Pulmonary artery endothelial cell (primary cell): ENCODE data around the gene RDH13. TPM values are rescaled to one million over a fixed set of nuclear protein-coding genes. Genes with fewer than 3 reads are reported as not detected.
"Not testable (repeated sequence)": the region's sequence is repeated elsewhere in the genome, so short reads cannot be mapped to it uniquely, and the experiment has no call there.

ENCODE experiments used
- DNase-seq: peaks from one replicate; pipeline ENCODE4 v3.0.0-alpha.2; 2011; ENCODE audit warnings: low read depth, low spot score
- total RNA-seq: library from RNA; depleted of rRNA; stranded (reverse); fragments of >200 nt; gene quantifications from 2 replicates; pipeline ENCODE4 v1.2.3, GENCODE V29; 2014

Gene RDH13
- total RNA-seq, 1 donor from 2014 or later = 13.8 TPM

- no peak for DNase-seq
Observed at GRCh38 chr19:55044771-55045716, 17.9 kb downstream of the RDH13 start.

- DNase-seq = no peak
Observed at GRCh38 chr19:55044286-55044685, 18.7 kb downstream of the RDH13 start.

DNA sequence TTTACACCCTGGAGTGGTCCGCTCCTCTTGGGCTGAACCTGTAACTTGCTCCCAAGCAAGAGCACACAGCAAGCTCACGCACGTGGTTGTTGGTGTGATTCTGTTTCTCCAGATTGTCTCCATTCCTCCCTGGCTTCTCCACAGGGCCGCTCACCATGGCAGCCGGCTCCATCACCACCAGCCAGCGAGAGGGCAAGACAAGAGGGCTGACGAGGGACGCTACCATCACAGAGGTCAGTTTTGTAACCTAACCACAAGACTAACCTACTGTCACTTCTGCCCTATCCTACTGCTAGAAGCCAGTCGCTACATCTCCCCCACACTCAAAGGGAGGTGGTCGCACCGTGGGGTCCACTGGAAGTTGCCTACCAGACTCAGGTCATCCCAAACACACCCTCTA lies 20.3 kb downstream of the RDH13 start:
- DNase-seq = no peak

DNA sequence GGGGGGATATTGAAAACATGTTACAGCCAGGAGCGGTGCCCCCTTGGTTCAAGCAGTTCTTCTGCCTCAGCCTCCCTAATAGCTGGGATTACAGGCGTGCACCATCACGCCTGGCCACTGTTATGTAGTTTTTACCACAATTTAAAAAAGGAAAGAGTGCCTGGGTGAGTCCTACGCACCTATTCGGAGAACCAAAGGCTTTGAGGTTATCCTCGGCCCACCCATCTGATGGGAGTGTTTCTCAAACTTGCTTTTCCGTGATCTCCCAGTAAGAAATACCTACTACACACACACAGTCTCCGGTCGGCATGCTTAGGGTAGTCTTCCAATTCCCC lies 20.6 kb downstream of the RDH13 start:
- DNase-seq = no peak

DNA sequence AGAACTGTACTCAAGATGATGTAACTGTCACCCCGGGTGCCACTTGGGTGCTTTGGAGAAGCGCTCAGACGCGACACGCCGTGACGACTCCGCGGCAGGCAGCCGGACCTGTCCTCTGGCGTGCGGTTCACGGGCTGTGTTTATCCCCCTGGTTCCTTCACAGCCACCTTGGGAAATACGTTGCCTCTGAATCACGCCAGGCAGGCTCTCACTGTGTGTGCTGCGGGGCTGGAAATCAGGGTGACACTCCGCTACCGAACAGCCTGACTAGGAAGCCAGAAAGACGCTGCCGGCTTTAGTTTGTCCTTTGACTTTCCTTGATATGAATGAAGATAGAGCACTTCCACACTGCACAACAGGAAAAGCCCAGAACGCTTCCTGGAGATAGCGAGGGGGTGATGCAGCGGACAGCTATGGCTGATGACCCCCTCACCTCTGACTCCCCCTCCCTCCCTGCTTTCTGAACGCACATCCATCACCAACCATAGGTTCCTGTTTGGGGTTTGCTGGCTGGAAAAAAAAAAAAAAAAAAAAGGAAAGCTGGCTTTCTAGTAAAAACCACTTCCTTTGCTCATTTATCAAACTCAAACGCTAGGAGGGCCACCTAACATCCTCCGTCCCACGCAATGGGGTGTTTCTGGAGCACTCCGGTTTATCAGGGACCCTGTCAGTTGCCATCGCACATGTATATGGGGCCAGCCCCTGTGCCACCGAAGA lies 21.2 kb downstream of the RDH13 start:
- DNase-seq = no peak

GRCh38 chr19:55041244-55041626 lies 21.7 kb downstream of the RDH13 start:
- no peak for DNase-seq

DNA sequence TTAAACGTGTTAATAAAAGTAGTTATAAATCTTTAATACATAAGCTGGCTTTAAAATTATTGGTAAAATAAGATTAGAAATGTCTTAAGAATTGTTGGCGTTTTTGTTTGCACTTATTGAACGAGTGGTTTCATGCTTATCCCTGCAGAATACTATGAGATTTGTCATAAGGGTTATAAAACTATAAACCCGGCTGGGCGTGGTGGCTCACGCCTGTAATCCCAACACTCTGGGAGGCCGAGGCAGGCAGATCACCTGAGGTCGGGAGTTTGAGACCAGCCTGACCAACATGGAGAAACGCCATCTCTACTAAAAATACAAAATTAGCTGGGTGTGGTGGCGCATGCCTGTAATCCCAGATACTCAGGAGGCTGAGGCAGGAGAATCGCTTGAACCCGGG lies 22.3 kb downstream of the RDH13 start:
- DNase-seq = not testable (repeated sequence)

DNA sequence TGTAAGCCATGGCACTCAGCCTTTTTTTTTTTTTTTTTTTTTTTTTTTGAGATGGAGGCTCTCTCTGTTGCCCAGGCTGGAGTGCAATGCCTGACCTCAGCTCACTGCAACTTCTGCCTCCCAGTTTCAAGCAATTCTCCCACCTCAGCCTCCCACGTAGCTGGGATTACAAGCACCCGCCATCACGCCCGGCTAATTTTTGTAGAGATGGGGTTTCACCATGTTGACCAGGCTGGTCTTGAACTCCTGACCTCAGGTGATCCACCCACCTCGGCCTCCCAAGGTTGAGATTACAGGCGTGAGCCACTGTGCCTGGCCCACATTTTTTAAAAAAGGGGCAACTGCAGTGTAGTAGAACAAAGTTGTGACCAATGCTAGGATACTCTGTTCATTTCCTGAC lies 25.3 kb downstream of the RDH13 start:
- DNase-seq = not testable (repeated sequence)

GRCh38 chr19:55036058-55036457 lies 26.9 kb downstream of the RDH13 start:
- no peak for DNase-seq

DNA sequence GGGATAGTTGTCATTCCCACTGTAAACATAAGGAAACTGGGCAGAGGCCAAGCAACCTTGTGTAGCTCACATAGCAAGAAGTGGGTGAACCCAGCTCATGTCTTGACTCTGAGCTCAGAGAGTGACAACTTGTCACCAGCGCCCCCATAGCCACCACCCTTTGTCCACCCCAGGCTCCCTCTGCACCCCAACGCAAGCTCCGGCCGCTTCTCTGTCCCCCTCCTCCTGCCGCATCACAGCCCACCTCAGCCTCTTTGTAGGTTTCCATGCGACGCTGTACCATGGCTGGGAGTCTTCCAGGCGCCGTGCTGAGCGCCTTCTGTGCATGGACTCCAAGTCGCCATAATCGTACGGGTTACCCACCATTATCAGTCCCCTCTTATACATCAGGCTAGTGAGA lies 28.2 kb downstream of the RDH13 start:
- DNase-seq = no peak

DNA sequence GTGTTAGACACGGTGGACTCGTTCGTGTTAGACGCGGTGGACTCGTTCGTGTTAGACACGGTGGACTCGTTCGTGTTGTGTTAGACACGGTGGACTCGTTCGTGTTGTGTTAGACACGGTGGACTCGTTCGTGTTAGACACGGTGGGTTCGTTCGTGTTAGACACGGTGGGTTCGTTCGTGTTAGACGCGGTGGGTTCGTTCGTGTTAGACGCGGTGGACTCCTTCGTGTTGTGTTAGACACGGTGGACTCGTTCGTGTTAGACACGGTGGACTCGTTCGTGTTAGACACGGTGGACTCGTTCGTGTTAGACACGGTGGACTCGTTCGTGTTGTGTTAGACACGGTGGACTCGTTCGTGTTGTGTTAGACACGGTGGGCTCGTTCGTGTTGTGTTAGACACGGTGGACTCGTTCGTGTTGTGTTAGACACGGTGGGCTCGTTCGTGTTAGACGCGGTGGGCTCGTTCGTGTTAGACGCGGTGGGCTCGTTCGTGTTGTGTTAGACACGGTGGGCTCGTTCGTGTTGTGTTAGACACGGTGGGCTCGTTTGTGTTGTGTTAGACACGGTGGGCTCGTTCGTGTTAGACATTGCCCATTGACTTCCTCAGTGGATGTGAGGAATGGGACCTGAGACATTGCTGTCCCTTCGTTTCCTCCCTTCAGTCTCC lies 29.8 kb downstream of the RDH13 start:
- not testable (repeated sequence) for DNase-seq

GRCh38 chr19:55032170-55032800 lies 30.7 kb downstream of the RDH13 start:
- DNase-seq = no peak

- no peak for DNase-seq
Observed at GRCh38 chr19:55031178-55031577, 31.8 kb downstream of the RDH13 start.

- no peak for DNase-seq
Observed at GRCh38 chr19:55028757-55029156, 34.2 kb downstream of the RDH13 start.

- no peak for DNase-seq
Observed at GRCh38 chr19:55027472-55028337, 35.2 kb downstream of the RDH13 start.

DNA sequence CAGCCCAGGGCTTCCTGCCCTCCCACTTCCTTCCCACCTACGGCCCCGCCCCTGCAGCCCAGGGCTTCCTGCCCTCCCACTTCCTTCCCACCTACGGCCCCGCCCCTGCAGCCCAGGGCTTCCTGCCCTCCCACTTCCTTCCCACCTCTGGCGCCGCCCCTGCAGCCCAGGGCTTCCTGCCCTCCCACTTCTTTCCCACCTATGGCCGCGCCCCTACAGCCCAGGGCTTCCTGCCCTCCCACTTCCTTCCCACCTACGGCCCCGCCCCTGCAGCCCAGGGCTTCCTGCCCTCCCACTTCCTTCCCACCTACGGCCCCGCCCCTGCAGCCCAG lies 35.8 kb downstream of the RDH13 start:
- DNase-seq = not testable (repeated sequence)

DNA sequence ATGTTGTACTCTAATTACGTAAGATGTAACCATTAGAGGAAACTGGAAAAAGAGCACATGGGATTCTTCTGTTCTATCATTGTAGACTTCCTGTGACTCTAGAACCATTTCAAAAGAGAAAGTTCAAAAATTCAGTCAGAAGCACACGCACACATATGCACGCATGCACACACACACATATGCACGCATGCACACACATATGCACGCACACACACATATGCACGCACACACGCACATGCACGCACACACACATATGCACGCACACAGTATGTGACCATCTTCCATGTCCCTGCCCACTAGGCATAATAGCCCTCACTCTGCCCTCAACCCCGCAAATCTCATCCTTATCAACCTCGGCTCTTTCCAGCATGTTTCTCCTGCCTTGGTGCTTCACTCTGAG lies 38.8 kb downstream of the RDH13 start:
- no peak for DNase-seq

- not testable (repeated sequence) for DNase-seq
Observed at GRCh38 chr19:55020351-55020750, 42.6 kb downstream of the RDH13 start.

DNA sequence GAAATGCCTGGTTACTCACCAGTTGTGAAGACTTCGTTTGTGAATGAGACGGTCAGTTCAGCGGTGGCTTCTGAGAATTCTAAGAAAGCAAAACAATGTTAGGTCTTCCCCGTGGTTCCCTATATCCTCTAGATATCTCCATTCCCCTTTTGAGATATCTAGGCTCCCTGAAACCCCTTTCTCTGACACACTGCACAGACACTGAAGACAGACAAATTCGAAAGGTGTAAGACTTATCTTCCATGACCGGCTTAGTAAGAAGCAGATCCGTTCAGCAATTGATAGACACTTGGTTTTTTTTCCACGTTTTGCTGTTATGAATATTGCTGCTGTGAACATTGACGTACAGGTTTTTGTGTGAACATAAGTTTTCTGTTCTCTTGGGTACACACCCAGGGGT lies 44.3 kb downstream of the RDH13 start:
- DNase-seq = no peak

DNA sequence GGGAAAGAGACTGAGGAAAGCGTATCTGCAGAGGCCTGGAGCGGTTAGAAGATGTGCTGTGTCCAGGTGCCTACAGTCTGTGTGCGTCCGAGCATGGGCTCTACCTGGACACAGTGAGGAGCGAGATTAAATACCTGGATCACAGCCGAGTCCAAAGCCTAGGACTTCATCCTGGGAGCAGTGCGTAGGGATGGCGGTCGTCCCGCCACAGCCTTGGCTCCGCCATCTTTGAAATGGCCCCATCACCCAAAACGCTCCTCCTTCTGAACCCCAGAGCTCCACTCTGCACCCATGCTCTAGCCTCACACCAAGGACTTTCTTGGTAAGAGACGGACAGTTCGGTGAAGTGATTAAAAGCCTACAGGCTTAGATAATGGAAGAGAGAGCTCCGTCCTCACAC lies 44.7 kb downstream of the RDH13 start:
- no peak for DNase-seq

DNA sequence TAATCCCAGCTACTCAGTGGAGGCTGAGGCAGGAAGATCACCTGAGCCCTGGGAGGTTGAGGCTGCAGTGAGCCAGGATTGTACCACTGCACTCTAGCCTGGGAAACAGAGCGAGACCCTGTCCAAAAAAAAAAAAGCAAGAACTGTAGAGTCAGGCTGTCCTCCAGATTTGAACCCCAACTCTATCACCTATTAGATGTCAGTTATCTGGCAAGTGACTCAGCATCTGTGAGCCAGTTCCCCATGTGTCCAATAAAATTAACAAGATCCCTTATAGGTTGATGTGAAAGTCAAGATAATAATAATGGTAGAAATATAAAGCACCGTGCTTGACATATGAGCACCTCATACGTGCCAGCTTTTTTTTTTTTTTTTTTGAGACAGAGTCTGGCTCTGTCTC lies 46.9 kb downstream of the RDH13 start:
- no peak for DNase-seq
